HG03159 (cell line): ENCODE measurements around the gene KYAT1.
"Not testable (repeated sequence)": the region's sequence is repeated elsewhere in the genome, so short reads cannot be mapped to it uniquely, and the experiment has no call there.

Source experiments
- ATAC-seq: cut with Tn5 transposase; IDR thresholded peaks from one replicate; pipeline ENCODE4 v1.9.1; 2021; ENCODE audit warnings: mild to moderate bottlenecking, moderate library complexity; ENCODE audit not compliant: unreplicated experiment

The KYAT1 gene

DNA sequence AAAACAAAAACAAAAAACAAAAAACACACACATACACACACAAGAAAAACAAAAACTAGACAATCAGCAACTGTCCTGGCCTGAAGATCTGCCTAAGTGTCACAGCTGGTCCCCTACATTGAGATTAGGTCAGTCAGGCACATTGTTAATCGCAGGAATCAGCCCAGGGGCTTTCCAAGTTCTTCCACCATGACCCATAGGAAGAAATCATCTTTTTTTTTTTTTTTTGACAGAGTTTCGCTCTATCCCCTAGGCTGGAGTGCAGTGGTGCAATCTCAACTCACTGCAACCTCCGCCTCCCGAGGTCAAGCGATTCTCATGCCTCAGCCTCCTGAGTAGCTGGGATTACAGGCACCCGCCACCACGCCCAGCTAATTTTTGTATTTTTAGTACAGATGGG is 38.6 kb downstream of the KYAT1 start:
- ATAC-seq, result not testable (repeated sequence)

DNA sequence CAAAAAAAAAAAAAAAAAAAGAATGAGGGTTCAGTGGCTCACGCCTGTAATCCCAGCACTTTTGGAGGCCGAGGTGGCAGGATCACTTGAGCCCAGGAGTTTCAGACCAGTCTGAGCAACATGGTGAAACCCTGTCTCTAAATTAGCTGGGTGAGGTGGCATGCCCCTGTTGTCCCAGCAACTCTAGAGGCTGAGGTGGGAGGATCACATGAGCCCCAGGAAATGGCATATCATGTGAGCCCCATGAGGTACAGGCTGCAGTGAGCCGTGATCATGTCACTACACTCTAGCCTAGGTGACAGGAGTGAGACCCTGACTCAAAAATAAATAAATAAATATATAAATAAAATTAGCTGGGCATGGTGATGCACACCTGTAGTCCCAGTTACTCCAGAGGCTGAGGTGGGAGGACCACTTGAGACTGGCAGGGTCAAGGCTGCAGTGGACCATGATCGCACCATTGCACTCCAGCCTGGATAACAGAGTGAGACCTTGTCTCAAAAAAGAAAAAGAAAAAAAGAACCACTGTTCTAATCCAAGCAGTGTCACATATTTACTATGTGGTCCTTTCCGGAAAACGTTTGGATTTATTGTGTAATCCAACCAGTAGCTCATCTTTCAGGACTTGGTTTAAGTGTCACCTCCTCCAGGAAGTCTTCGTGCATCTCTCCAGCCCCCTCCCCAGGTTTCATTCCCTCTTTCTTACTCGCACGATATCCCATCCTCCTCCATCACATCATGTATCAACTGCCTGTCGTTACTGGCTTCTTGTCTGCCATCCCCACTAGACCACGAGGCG is 39.9 kb downstream of the KYAT1 start:
- ATAC-seq, result no peak

DNA sequence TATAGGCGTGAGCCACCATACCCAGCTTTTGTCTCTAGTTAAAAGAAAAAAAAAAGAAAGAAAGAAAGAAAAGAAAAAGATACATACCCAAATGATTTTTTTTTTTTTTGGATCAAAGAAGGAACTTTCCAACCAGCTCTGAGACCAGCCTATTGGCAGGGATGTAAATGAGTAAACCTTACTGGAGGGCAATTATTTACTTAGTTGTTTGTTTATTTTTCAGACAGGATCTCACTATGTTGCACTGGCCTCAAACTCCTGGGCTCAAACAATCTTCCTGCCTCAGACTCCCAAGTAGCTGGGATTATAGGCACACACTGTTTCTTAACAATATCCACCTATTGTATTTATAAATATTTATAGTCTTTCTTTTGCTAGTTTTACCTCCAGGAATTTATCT is 41.2 kb downstream of the KYAT1 start:
- no peak for ATAC-seq

DNA sequence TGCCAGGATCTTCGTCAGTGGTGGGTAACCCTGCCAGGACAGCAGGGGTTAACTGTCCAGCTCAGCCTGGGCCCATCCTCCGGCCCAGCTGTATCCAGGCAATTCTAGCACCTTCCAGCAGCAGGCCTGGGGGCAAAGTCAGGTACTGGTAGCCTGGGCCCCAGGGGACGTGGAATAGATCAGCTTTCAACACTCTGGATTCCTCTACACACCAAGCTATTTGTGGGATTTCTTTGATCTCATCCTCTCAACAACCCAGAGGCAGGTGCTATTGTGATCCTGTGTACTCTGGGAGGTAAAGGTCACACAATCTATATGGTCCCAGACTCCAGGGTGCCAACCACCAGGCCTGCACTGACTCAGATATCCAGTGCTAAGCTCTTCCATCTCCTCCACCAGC is 43.4 kb downstream of the KYAT1 start:
- no peak for ATAC-seq

DNA sequence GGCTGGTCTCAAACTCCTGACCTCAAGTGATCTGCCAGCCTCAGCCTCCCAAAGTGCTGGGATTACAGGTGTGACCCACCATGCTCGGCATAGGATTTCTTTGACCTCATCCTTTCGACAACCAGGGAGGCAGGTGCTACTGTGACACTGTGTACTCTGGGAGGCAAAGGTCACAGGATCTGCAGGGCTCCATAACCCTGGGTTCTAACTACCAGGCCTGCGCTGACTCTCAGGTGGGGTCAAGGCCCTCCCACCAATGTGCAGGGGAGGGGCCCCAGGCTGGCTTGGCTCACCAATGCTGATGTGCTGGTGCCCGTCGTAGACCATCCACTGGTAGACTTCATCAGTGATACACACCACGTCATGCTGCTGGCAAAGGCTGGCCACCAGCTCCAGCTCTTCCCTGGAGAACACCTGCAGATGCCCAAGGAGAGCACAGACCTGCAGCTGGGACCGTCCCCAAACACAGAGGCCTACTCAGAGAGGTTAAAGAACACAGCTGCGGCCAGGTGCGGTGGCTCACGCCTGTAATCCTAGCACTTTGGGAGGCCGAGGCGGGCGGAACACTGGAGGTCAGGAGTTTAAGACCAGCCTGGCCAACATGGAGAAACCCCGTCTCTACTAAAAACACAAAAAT is 45.1 kb downstream of the KYAT1 start:
- ATAC-seq, result no peak

DNA sequence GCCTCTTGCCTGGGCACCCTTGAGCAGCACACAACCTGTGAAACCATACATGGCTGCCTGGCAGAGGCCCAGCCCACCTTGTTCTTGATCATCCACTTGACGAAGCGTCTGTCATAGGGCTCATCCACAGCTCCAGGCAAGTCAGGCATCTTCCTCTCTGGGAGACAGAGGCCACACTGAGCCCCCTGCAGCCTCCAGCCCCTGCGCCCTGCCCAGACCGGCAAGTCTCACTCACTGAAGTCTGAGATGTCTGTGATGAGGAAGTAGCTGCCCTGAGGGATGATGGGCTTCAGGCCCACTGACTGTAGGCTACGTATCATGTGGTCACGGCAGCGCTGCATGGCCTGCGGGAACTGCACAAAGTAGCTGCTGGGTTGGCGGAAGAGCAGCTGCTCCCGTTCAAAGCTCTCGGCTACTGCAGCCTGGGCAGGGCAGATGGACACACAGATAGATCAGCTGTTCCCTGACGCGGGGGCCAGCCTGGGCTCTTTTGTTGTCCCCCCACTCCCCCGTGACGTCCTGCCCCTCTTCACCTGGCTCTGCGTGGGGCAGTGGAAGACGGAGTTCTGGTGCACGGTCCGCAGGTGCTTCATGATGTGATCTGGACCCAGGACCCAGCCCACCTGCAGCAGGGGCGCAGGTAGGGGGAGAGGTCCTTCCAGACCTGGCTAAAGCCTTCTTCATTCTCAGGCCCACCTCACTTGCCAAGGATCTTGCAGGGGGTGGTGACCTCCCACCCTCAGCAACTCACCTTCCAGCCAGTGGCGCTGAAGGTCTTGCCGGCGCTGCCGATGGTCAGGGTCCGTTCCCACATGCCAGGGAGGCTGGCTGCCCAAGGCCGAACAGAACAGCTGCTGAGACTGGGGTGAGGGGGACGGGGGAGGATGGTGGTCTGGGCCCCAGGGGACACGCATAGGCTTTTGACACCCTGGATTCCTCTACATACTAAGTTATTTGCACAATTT is 46.2 kb downstream of the KYAT1 start:
- no peak for ATAC-seq

DNA sequence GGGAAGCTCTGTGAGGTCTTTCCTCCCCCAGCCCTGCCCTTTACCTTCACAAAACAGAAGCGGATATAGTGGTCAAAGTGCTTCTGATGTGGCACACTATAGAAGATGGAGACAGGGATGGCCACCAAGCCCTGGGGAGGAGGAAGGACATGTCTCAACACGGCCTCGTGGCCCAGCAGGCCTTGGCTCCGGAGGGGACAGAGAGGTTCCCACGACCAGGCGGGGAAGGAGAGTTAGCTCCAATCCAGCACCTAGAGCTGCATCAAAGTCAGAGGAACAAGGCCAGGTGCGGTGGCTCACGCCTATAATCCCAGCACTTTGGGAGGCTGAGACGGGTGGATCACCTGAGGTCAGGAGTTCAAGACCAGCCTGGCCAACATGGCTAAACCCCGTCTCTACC is 48.1 kb downstream of the KYAT1 start:
- no peak for ATAC-seq

DNA sequence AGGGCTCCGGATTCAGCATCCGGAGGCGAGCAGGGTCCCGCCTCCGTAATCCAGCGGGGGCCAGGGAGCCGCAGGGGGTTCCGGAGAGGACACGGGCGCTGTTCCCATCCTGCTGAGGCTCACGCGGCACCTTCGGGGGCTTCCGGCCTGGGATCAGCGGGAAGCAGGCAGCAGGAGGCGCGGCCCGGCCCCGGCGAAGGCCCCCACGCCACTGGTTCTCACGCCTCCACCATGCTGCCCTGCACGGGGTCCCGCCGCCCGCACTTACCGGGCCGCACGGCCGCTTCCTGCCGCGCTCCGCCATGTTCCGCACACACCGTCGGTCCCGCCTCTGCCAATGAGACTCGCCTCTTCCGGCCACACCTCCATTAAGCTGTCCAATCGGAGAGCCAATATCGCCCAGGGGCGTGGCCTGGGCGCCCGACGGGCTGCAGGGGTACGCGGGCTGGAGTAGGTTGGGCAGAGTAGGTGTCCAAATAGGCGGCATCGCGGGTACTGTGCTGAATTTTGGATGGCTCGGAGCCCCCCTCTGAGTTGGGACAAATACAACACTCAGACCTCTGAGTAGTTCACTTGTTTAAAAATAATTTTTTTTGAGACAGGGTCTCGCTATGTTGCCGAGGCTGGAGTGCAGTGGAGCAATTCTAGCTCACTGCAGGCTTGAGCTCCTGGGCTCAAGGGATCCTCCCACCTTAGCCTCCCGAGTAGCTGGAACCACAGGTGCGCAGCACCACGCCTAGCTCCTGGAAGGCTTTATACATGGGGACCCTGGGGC is 52.1 kb downstream of the KYAT1 start, which contains the start of gene SPOUT1:
Gene SPOUT1, minus strand, starts transcription at position 318 of the 775 bp plus-strand sequence. Its CDS starts 14 bp downstream, at position 304.
- ATAC-seq, result peak; percentile 96

DNA sequence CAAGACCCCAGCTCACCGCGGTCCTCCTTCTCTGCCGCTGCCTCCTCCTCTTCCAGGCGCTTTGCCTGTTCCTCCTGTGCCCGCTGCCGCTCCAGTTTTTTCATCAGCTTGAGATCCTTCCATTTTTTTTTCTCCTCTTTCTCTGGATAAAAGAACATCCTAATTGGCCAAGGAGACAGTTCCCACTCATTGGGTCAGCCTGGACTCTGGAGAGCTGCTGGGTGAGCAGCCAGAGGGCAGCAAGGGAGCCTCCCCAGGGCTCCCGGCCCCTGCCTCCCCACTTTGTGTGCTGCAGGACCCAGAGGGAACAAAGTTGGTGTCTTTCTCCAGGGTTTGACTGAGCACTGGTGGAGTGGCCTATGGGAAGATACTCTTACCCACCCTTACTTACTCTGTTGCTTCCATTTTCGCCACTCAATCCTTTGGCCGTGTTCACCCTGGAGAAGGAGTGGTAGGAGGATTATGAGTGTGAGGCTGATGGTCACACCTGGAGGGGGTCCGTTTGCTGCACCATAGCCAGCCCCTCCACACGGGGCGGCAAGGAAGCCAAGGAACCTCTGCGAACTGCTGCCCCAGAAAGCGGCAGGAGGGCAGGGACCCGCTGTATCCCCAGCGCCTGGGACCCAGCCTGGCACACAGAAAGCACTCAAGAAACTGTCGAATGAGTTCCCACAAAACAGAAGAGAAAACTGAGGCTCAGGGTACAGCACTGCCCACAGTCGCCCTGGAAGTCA is 52.9 kb downstream of the KYAT1 start:
- no peak for ATAC-seq

DNA sequence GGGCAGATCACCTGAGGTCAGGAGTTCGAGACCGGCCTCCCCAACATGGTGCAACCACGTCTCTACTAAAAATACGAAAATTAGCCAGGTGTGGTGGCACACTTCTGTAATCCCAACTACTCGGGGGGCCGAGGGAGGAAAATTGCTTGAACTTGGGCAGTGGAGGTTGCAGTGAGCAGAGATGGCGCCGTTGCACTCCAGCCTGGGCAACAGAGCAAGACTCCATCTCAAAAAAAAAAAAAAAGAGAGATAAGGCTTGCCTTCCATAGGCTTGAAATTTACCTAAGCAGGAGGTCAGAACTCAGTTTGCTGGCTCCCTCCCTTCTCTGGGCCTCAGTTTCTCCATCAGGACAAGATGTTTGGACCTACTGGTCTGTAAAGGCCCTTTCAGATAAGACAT is 53.5 kb downstream of the KYAT1 start:
- ATAC-seq, result no peak

DNA sequence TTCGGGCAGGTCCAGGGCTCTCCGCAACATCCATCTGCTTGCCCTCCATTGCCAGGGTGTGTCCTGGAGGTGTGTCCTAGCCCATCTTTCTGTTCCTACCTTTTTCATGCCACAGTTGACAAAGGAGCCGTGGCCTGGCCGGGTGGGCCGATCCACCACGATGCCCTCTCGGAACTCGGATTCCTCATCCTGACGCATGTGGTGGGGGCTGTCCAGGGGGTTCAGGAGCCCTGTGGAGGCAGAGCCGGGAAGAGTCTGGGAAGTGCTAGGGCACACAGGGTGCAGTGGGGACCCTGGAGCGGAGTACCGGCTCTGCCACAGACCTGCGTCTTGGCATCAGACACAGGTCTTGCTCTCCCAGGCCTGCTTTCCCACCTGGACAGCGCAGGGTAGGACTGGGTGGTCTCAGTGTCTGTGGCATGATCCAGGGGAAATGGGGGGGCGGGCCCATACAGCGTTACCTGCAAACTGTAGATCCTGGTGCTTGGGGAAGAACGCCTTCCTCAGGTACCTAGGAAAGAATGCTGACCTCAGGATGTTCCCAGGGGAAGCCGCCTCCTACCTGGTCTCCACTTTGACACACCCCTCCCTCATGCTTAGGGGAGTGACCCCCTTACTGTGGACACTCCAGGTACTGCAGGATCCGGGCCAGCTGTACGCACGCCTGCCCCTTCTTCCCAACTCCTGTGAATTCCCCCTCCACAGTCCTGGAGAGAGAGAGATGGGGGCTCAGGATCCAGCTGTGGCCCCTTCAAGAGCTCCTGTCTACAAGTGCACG is 55.6 kb downstream of the KYAT1 start:
- ATAC-seq, result no peak

DNA sequence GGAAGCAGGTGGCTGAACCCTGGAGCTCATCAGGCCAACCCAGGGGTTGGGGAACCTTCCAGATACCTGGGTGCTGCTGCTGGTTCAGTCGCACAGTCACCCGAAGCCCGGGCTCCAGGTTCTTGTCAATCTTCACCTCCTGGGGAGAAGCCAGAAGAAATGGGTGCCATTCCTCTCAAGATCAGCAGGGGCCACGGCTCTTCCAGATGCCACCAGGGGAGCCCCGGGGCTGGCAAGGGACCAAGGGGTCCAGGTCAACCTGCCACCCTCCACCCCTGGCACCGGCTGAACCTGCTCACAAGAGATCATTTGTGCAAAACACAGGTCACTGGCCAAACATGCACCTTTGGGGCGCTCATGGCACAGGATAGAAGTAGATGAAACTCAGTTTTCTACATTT is 56.8 kb downstream of the KYAT1 start:
- no peak for ATAC-seq

DNA sequence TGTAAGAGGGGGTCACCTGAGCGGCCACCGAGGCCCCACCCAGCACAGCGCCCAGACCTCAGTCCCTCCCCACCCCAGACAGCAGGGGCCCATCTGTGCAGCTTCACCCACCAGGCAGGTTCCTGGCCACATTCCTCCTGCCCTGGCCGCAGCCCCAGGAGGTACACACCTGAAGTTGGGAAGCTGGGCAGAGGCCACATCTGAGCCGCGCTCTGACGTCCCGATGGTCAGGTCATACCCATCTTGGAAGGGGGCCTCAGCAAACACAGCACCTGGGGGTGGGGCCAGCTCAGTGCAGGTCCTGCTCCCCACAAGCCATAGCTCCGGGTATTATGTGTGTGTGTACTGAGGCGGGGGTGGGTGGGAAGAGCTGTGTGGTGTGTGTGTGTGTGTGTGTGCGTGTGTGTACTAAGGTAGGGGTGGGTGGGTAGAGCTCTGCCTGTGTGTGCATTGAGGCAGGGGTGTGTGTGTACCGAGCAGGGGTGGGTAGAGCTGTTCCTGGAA is 57.8 kb downstream of the KYAT1 start:
- no peak for ATAC-seq

DNA sequence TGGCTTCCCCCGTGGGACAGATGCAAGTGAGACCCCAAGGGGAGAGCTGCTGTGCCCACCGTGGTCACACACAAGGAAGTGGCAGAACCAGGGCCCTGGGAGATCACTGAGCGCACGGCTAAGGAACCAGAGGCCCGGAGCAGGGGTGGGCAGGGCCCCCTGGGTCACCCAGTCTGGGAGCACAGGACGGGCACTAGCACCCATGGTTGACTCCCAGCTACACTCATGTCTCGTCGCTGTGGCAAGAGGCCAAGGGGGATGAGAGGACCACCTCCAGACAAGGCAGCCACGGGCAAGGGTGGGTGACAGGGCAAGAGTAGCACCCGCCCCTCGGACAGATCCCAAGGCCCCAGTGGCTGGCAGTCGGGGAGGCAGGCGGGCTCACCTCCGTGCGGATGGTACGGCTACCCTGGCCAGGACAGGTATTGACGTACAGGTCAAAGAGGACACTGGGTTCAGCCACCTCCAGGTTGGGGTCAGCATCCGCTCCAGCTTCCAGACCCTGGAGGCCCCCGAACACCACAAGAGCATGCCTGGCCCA is 58.3 kb downstream of the KYAT1 start:
- no peak for ATAC-seq

DNA sequence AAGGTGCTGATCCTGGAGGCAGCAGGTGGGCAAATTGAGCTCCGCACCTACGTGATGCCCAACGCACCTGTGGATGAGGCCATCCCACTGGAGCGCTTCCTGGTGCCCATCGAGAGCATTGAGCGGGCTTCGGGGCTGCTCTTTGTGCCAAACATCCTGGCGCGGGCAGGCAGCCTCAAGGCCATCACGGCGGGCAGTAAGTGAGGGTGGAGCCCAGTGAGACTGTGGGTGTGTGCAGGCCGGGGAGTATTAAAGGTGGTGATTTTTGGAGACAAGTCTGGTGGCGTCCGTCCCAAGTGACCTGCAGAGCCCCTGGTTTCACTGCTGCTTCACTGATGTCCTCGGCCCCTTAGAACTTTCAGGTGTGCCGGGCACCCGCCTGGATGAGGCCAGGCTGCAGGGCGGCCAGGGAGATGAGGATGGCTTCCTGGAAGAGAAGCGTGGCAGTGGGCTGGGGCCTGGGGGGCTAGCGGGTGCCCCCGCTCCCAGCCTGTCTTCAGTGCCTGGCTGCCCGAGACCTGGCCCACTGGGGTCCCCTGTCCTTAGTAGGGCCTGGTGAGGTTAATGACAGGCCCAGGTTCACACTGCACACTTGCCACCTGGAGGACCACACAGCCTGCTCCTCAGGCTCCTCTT is 59.2 kb downstream of the KYAT1 start:
- ATAC-seq, result no peak

DNA sequence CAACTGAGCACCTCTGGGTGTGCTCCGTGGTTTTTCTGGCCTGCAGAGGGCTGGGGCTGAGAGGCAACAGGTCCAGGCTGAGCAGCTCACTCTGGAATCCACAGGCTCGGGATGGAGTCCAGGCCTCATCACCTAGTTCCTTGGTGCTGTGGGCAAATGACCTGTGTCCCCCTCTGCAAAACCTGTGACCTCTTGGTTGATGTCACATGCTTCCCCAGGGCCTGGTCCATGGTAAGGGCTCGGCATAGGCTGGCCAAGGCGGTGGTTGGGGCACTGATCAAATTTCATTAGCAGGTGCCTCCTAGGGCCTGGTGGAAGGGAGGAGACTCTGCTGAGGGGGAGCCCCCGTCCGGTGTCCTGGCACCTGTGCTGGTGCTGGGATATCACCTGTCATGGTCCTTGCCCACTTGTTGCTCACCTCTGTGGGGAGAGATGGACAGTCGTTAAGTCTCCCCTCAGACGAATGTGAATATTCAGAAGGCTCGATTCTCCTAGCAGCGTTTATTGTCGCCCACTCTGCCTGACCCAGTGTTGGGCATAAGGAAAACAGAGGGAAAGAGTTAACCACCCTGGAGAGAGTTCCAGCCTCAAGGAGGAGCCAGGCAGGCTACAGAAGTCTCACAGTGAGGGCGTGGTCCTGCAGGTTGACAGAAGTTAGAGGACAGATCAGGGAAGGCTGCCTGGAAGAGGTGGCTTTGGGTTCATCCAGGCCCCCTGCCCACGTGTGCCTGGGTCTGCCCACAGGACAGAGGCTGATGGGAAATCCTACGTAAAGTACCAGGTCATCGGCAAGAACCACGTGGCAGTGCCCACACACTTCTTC is 60.0 kb downstream of the KYAT1 start:
- ATAC-seq, result no peak
